Colonic mucosa (tissue), 4 donors: ENCODE measurements around the gene ECE2. TPM values are rescaled to one million over a fixed set of nuclear protein-coding genes. Genes with fewer than 3 reads are reported as not detected.

ENCODE experiments used
- DNase-seq: peaks from one replicate; pipeline ENCODE4 v3.0.0-alpha.2; 2020
- H3K27ac ChIP-seq: fragments of 200-600 bp; one replicate; pipeline ENCODE4 v1.8.0; 2021
- H3K27me3 ChIP-seq: fragments of 200-600 bp; one replicate; pipeline ENCODE4 v1.8.0; 2021
- H3K36me3 ChIP-seq: fragments of 200-600 bp; one replicate; pipeline ENCODE4 v1.8.0; 2021
- H3K4me1 ChIP-seq: fragments of 200-600 bp; one replicate; pipeline ENCODE4 v1.8.0; 2021; ENCODE audit warnings: mild to moderate bottlenecking
- H3K4me3 ChIP-seq: fragments of 200-600 bp; one replicate; pipeline ENCODE4 v1.8.0; 2021
- H3K9ac ChIP-seq, 2 donors: one replicate each; pipeline ENCODE4 v1.7.0; 2013; ENCODE audit warnings: control low read depth in 2 of 2, low read depth in 2 of 2, low read length in 2 of 2
- H3K9me3 ChIP-seq: fragments of 200-600 bp; one replicate; pipeline ENCODE4 v1.8.0; 2021
- CTCF ChIP-seq: fragments of 200-600 bp; IDR thresholded peaks from one replicate; pipeline ENCODE4 v1.8.0; 2022; ENCODE audit warnings: antibody characterized with exemption, mild to moderate bottlenecking
- intact Hi-C: fragments of 100-400 bp; cut with DNase I; formaldehyde crosslinking; loops from one replicate; pipeline ENCODE4 v1.14.1; 2022
- total RNA-seq, 2 donors: library from RNA; stranded (reverse); fragmentation: NEBNext Ultra II Directional in 1 of 2; extraction: Animal tissue kit (Norgen Biotek cat#: 25700) in 1 of 2; gene quantifications; one replicate each; pipeline ENCODE4 v1.2.1, GENCODE V29; 2021
- donor health status: healthy.
- donor health status: DM: no; HTN: no; CAD: no.
- donor health status: DM: no; HTN: no; CAD: no.

The ECE2 gene
- total RNA-seq, 2 donors from 2014 or later: 0.37 TPM; not detected in 1

GRCh38 chr3:184230081-184230602 lies 45.7 kb upstream of the ECE2 start:
- no peak overlapping the region for H3K9ac ChIP-seq
- no peaks in the 10 kb centered on the region for H3K36me3 ChIP-seq
- peaks cover 36% of the 10 kb centered on the region for H3K27me3 ChIP-seq
- DNase-seq: no peak
- no peaks in the 10 kb centered on the region for H3K9me3 ChIP-seq
- intact Hi-C loops: no loop called here
- H3K4me1 ChIP-seq: peaks cover 9% of the 10 kb centered on the region
- no peak for TF ChIP-seq CTCF
- H3K27ac ChIP-seq: no peak overlapping the region
- H3K4me3 ChIP-seq: peak overlapping the region; percentile 41

- no peaks in the 10 kb centered on the region for H3K9me3 ChIP-seq
- peak overlapping the region; percentile 41 for H3K4me3 ChIP-seq
- intact Hi-C loops: no loop called here
- no peak overlapping the region for H3K27ac ChIP-seq
- DNase-seq: peak; percentile 45
- no peak for TF ChIP-seq CTCF
- peaks cover 36% of the 10 kb centered on the region for H3K27me3 ChIP-seq
- no peaks in the 10 kb centered on the region for H3K36me3 ChIP-seq
- peaks cover 9% of the 10 kb centered on the region for H3K4me1 ChIP-seq
- no peak overlapping the region for H3K9ac ChIP-seq
Measured at GRCh38 chr3:184230603-184231528, 45.0 kb upstream of the ECE2 start.

- intact Hi-C loops: no loop called here
- Histone ChIP-seq H3K4me3 (no peak overlapping the region), H3K9ac (no peak overlapping the region), H3K36me3 (no peaks in the 10 kb centered on the region), H3K4me1 (peaks cover 9% of the 10 kb centered on the region), H3K27me3 (peaks cover 36% of the 10 kb centered on the region), H3K27ac (no peak overlapping the region), H3K9me3 (no peaks in the 10 kb centered on the region)
- no peak for TF ChIP-seq CTCF
- no peak for DNase-seq
Measured at GRCh38 chr3:184231671-184232070, 44.2 kb upstream of the ECE2 start.

GRCh38 chr3:184233127-184233843 lies 42.5 kb upstream of the ECE2 start:
- intact Hi-C loops: no loop called here
- no peak overlapping the region for H3K9ac ChIP-seq
- TF ChIP-seq CTCF: no peak
- H3K9me3 ChIP-seq: no peaks in the 10 kb centered on the region
- no peak overlapping the region for H3K27ac ChIP-seq
- no peak for DNase-seq
- no peak overlapping the region for H3K4me3 ChIP-seq
- no peaks in the 10 kb centered on the region for H3K36me3 ChIP-seq
- H3K27me3 ChIP-seq: peaks cover 34% of the 10 kb centered on the region
- peaks cover 9% of the 10 kb centered on the region for H3K4me1 ChIP-seq

- intact Hi-C loops: no loop called here
- Histone ChIP-seq H3K4me1 (peaks cover 9% of the 10 kb centered on the region), H3K27ac (no peak overlapping the region), H3K9me3 (no peaks in the 10 kb centered on the region), H3K27me3 (peaks cover 26% of the 10 kb centered on the region), H3K9ac (no peak overlapping the region), H3K36me3 (no peaks in the 10 kb centered on the region), H3K4me3 (no peak overlapping the region)
- DNase-seq: no peak
- no peak for TF ChIP-seq CTCF
Measured at GRCh38 chr3:184234224-184234623, 41.6 kb upstream of the ECE2 start.
